HepG2 (cell line): ENCODE data around the gene GART. TPM values are rescaled to one million over a fixed set of nuclear protein-coding genes. Genes with fewer than 3 reads are reported as not detected.
A peak's percentile ranks its signal among the peaks of the same experiment; 100 is the strongest.

ENCODE experiments used
- AHR ChIP-seq: IDR thresholded peaks from 2 replicates; pipeline ENCODE4 v1.6.1; 2018; ENCODE audit warnings: missing genetic modification reagents, missing compliant biosample characterization
- BRCA1 ChIP-seq: sonication (generic); formaldehyde crosslinking; IDR thresholded peaks from 2 replicates; pipeline ENCODE4 v1.4.0; 2020; ENCODE audit warnings: missing genetic modification reagents
- ERF ChIP-seq: IDR thresholded peaks from 2 replicates; pipeline ENCODE4 v1.6.1; 2018; ENCODE audit warnings: missing biosample characterization, missing genetic modification reagents
- GATAD2A ChIP-seq: IDR thresholded peaks from 2 replicates; pipeline ENCODE4 v1.6.1; 2016
- GFI1 ChIP-seq: sonication (generic); formaldehyde crosslinking; IDR thresholded peaks from 2 replicates; pipeline ENCODE4 v1.5.0; 2020; ENCODE audit warnings: missing genetic modification reagents, mild to moderate bottlenecking, borderline replicate concordance
- GPN1 ChIP-seq: sonication (generic); formaldehyde crosslinking; IDR thresholded peaks from 2 replicates; pipeline ENCODE4 v1.5.1; 2020; ENCODE audit warnings: missing genetic modification reagents, borderline replicate concordance
- HDAC2 ChIP-seq: sonication (generic); formaldehyde crosslinking; IDR thresholded peaks from 2 replicates; pipeline ENCODE4 v1.4.0; 2020; ENCODE audit warnings: missing genetic modification reagents
- MTA1 ChIP-seq: sonication (generic); formaldehyde crosslinking; IDR thresholded peaks from 2 replicates; pipeline ENCODE4 v1.4.0; 2020; ENCODE audit warnings: missing genetic modification reagents, mild to moderate bottlenecking, borderline replicate concordance
- NONO ChIP-seq, 2 experiments: fragments of 450-650 bp in 1 of 2; sonication (generic) in 1 of 2; formaldehyde crosslinking in 1 of 2; IDR thresholded peaks in 1 of 2; conservative IDR thresholded peaks in 1 of 2; 2 replicates each; pipeline versions ENCODE4 v1.6.1 to v1.8.0; 2017 to 2022; ENCODE audit warnings: mild to moderate bottlenecking in 1 of 2, missing genetic modification reagents in 1 of 2, moderate library complexity in 1 of 2
- RBM22 ChIP-seq: fragments of 200-400 bp; formaldehyde crosslinking; optimal IDR thresholded peaks from 2 replicates; pipeline ENCODE3; 2017; ENCODE audit warnings: mild to moderate bottlenecking, low read length, moderate library complexity
- SNAI1 ChIP-seq: sonication (generic); formaldehyde crosslinking; IDR thresholded peaks from 2 replicates; pipeline ENCODE4 v1.5.0; 2020; ENCODE audit warnings: mild to moderate bottlenecking, missing genetic modification reagents, borderline replicate concordance
- SNRNP70 ChIP-seq: fragments of 200-400 bp; formaldehyde crosslinking; IDR thresholded peaks from 2 replicates; pipeline ENCODE4 v1.6.1; 2017; ENCODE audit warnings: mild to moderate bottlenecking, low read depth, low read length, moderate library complexity
- SOX5 ChIP-seq: IDR thresholded peaks from 2 replicates; pipeline ENCODE4 v1.6.1; 2016; ENCODE audit warnings: borderline replicate concordance
- STAG1 ChIP-seq: sonication (generic); formaldehyde crosslinking; IDR thresholded peaks from 2 replicates; pipeline ENCODE4 v1.4.0; 2020; ENCODE audit warnings: missing genetic modification reagents
- XRCC5 ChIP-seq: fragments of 200-400 bp; formaldehyde crosslinking; optimal IDR thresholded peaks from 2 replicates; pipeline ENCODE3; 2017; ENCODE audit warnings: mild to moderate bottlenecking, low read length
- ZFP90 ChIP-seq: sonication (generic); formaldehyde crosslinking; IDR thresholded peaks from 2 replicates; pipeline ENCODE4 v1.8.0; 2022; ENCODE audit warnings: missing genetic modification reagents, mild to moderate bottlenecking, inconsistent platforms, borderline replicate concordance
- ZNF12 ChIP-seq: sonication (generic); formaldehyde crosslinking; IDR thresholded peaks from 2 replicates; pipeline ENCODE4 v1.5.0; 2020; ENCODE audit warnings: missing genetic modification reagents
- ZNF234 ChIP-seq: sonication (generic); formaldehyde crosslinking; conservative IDR thresholded peaks from 2 replicates; pipeline ENCODE4 v1.5.1; 2020; ENCODE audit warnings: mild to moderate bottlenecking, missing genetic modification reagents
- ZNF260 ChIP-seq: sonication (generic); formaldehyde crosslinking; IDR thresholded peaks from 2 replicates; pipeline ENCODE4 v1.4.0; 2020; ENCODE audit warnings: missing genetic modification reagents, low read depth, mild to moderate bottlenecking, borderline replicate concordance
- ZNF383 ChIP-seq: sonication (generic); formaldehyde crosslinking; IDR thresholded peaks from 2 replicates; pipeline ENCODE4 v1.4.0; 2020; ENCODE audit warnings: missing genetic modification reagents, mild to moderate bottlenecking, borderline replicate concordance
- ZNF549 ChIP-seq: sonication (generic); formaldehyde crosslinking; IDR thresholded peaks from 2 replicates; pipeline ENCODE4 v1.5.0; 2020; ENCODE audit warnings: missing genetic modification reagents
- ZNF615 ChIP-seq: sonication (generic); formaldehyde crosslinking; IDR thresholded peaks from 2 replicates; pipeline ENCODE4 v1.5.0; 2020; ENCODE audit warnings: mild to moderate bottlenecking, missing genetic modification reagents, borderline replicate concordance
- ZSCAN30 ChIP-seq: sonication (generic); formaldehyde crosslinking; IDR thresholded peaks from 2 replicates; pipeline ENCODE4 v1.5.0; 2020; ENCODE audit warnings: mild to moderate bottlenecking, missing genetic modification reagents
- ZZZ3 ChIP-seq: sonication (generic); formaldehyde crosslinking; IDR thresholded peaks from 2 replicates; pipeline ENCODE4 v1.4.0; 2020; ENCODE audit warnings: missing genetic modification reagents, mild to moderate bottlenecking, borderline replicate concordance
- polyA plus RNA-seq, 8 experiments: library from polyadenylated mRNA; depleted of rRNA in 3 of 8; stranded (reverse) in 7 of 8; unstranded in 1 of 8; fragments of >200 nt; fragmentation: Illumina TruSeq in 4 of 8; extraction: Trizol in 4 of 8; gene quantifications; 2 replicates each; pipeline versions ENCODE4 v1.2.1 to v1.2.3, GENCODE V29; 2011 to 2016; ENCODE audit warnings: low read depth in 4 of 8, missing spikeins in 1 of 8, mixed read lengths in 1 of 8; ENCODE audit not compliant: insufficient read depth in 1 of 8
- total RNA-seq, 5 experiments: library from RNA; depleted of rRNA; stranded (reverse); fragments of >200 nt; fragmentation: Illumina TruSeq; extraction: Trizol; gene quantifications; 2 replicates each; pipeline ENCODE4 v1.2.3, GENCODE V29; 2016; ENCODE audit warnings: low read depth in 1 of 5
- TF ChIP-seq, protein P1 (sequence below): sonication (generic); formaldehyde crosslinking; IDR thresholded peaks from 2 replicates; pipeline ENCODE4 v1.5.0; 2020; ENCODE audit warnings: missing genetic modification reagents, mild to moderate bottlenecking, borderline replicate concordance
- TF ChIP-seq, protein P2 (sequence below): IDR thresholded peaks from 2 replicates; pipeline ENCODE4 v1.6.1; 2016
- TF ChIP-seq, protein P3 (sequence below): sonication (generic); formaldehyde crosslinking; IDR thresholded peaks from 2 replicates; pipeline ENCODE4 v1.5.1; 2020; ENCODE audit warnings: missing genetic modification reagents, mild to moderate bottlenecking, borderline replicate concordance

Gene GART
- total and polyA plus RNA-seq, 2 of the 13 experiments (the other 11 are each of a cell fraction or from before 2014, with no cell fraction given), result 17.9 to 109 TPM

DNA sequence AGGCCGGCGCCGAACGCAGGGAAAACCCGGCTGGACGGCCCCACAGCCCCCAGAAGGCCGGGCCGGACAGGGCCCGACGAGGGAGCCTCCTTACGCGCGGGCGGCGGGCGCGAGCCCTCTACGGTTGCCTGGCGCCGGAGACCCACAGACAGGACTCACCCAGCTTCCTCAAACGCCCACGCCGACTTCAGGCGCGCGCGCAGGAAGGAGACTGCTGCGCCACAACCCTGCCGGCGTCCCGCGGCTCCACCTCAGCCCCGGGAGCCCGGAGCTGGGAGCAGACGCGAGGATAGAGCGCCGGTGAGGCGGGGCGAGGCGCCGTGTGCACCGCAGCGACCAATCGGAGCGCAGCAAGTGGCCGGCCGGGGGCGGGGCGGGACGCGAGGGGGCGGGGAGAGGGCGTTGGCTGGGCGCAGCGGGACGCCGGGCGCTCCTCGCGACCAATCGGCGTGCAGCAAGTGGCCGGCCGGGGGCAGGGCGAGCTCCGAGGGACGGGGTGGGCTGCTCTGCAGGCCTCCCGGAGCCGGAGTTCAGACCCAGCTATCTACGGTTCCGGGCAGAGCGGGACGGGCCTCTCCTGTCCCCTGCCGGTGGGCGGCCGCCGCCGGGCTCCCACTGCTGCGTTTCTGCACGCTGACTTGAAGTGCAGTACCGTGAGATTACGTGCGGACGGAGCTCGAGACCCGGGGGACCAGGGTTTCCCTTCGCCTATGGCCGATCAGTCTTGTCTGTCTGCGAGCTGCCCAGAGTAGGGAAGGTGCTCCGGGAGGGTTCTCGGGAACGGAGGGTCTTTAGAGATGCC lies 62.0 kb downstream of the GART start, which contains the start of gene TMEM50B (continued):
- TF ChIP-seq GPN1 (peak; percentile 42; the same call in 1 of the 2 replicates), AHR (CRISPR knock-in tag) (peak; percentile 84; the same call in 1 of the 2 replicates), HDAC2 (CRISPR knock-in tag) (peak; percentile 45; the same call in 1 of the 2 replicates), SNRNP70 (no peak), ZNF615 (no peak), ERF (CRISPR knock-in tag) (peak; percentile 55; the same call in 1 of the 2 replicates), BRCA1 (CRISPR knock-in tag) (peak; percentile 49; the same call in 1 of the 2 replicates), SOX5 (CRISPR knock-in tag) (no peak), GFI1 (CRISPR knock-in tag) (0 out of 2 replicates have a peak, but pooled peaks have one; percentile 30), ZNF549 (CRISPR knock-in tag) (no peak), GATAD2A (0 out of 2 replicates have a peak, but pooled peaks have one; percentile 19), XRCC5 (peak; percentile 85), RBM22 (no peak), ZNF260 (no peak), ZNF234 (CRISPR knock-in tag) (peak; percentile 91; the same call in 1 of the 2 replicates), ZZZ3 (CRISPR knock-in tag) (no peak; the same call in 1 of the 2 replicates), STAG1 (CRISPR knock-in tag) (peak; percentile 47), MTA1 (CRISPR knock-in tag) (0 out of 2 replicates have a peak, but pooled peaks have one; percentile 17), ZNF383 (CRISPR knock-in tag) (no peak), ZSCAN30 (CRISPR knock-in tag) (peak; percentile 72; the same call in 1 of the 2 replicates), ZFP90 (CRISPR knock-in tag) (no peak; the same call in 1 of the 2 replicates), NONO (IDR thresholded peaks at IDR 0.05) (no peak), NONO (CRISPR knock-in tag; conservative IDR thresholded peaks at IDR 0.05) (no peak; the same call in none of the 2 replicates), ZNF12 (CRISPR knock-in tag) (peak; percentile 97), SNAI1 (CRISPR knock-in tag) (no peak)
- TF ChIP-seq, protein P1, sequence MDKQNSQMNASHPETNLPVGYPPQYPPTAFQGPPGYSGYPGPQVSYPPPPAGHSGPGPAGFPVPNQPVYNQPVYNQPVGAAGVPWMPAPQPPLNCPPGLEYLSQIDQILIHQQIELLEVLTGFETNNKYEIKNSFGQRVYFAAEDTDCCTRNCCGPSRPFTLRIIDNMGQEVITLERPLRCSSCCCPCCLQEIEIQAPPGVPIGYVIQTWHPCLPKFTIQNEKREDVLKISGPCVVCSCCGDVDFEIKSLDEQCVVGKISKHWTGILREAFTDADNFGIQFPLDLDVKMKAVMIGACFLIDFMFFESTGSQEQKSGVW (CRISPR knock-in tag), result no peak
- TF ChIP-seq, protein P2, sequence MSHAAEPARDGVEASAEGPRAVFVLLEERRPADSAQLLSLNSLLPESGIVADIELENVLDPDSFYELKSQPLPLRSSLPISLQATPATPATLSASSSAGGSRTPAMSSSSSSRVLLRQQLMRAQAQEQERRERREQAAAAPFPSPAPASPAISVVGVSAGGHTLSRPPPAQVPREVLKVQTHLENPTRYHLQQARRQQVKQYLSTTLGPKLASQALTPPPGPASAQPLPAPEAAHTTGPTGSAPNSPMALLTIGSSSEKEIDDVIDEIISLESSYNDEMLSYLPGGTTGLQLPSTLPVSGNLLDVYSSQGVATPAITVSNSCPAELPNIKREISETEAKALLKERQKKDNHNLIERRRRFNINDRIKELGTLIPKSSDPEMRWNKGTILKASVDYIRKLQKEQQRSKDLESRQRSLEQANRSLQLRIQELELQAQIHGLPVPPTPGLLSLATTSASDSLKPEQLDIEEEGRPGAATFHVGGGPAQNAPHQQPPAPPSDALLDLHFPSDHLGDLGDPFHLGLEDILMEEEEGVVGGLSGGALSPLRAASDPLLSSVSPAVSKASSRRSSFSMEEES (CRISPR knock-in tag), result no peak
- TF ChIP-seq, protein P3, sequence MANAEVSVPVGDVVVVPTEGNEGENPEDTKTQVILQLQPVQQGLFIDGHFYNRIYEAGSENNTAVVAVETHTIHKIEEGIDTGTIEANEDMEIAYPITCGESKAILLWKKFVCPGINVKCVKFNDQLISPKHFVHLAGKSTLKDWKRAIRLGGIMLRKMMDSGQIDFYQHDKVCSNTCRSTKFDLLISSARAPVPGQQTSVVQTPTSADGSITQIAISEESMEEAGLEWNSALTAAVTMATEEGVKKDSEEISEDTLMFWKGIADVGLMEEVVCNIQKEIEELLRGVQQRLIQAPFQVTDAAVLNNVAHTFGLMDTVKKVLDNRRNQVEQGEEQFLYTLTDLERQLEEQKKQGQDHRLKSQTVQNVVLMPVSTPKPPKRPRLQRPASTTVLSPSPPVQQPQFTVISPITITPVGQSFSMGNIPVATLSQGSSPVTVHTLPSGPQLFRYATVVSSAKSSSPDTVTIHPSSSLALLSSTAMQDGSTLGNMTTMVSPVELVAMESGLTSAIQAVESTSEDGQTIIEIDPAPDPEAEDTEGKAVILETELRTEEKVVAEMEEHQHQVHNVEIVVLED (CRISPR knock-in tag), result peak; percentile 62
